B cell (primary cell): ENCODE measurements around the gene LRRC10. TPM values are rescaled to one million over a fixed set of nuclear protein-coding genes. Genes with fewer than 3 reads are reported as not detected.

Source experiments
- ATAC-seq: fragments of 200-7000 bp; cut with Tn5 transposase; one replicate; pipeline ENCODE4 v1.10.0; 2021; ENCODE audit warnings: low read depth, mild to moderate bottlenecking, moderate number of reproducible peaks, moderate library complexity
- CTCF ChIA-PET: fragments of 350-600 bp; sonication (Branson Sonifier 250); formaldehyde crosslinking; loops from one replicate; lab custom pipeline; 2021; ENCODE audit warnings: antibody characterized with exemption, inconsistent platforms; lab: Charles Lee
- POLR2A ChIA-PET: fragments of 350-600 bp; sonication (Branson Sonifier 250); formaldehyde crosslinking; loops from one replicate; lab custom pipeline; 2021; ENCODE audit warnings: antibody characterized with exemption; lab: Charles Lee
- DNase-seq: peaks from one replicate; pipeline ENCODE4 v3.0.0; 2013
- H2AFZ ChIP-seq: 2 replicates; pipeline ENCODE4 v1.6.1; 2012; ENCODE audit warnings: mild to moderate bottlenecking, low read depth, low read length; ENCODE audit not compliant: insufficient read depth, poor library complexity, severe bottlenecking
- H3K27ac ChIP-seq, 2 donors: 1 replicate in 1 of 2; 2 replicates in 1 of 2; pipeline ENCODE4 v1.5.1; 2012 to 2013; ENCODE audit warnings: low read length in 2 of 2, mild to moderate bottlenecking in 2 of 2, moderate library complexity in 1 of 2
- H3K27me3 ChIP-seq, 4 experiments: fragments of 200-600 bp in 1 of 4; sonication (generic) in 1 of 4; replicated peaks in 1 of 4; 1 replicate in 2 of 4; 2 replicates in 2 of 4; pipeline versions ENCODE4 v1.6.1 to v1.7.0; 2013 to 2016; ENCODE audit warnings: low read length in 3 of 4, mild to moderate bottlenecking in 2 of 4, mixed read lengths in 1 of 4, moderate library complexity in 1 of 4; ENCODE audit not compliant: insufficient read depth in 4 of 4, control insufficient read depth in 3 of 4; ENCODE audit errors: control extremely low read depth in 1 of 4
- H3K36me3 ChIP-seq, 2 experiments: replicated peaks in 1 of 2; 1 replicate in 1 of 2; 2 replicates in 1 of 2; pipeline versions ENCODE4 v1.6.1 to v1.7.1; 2013; ENCODE audit warnings: low read length in 1 of 2; ENCODE audit not compliant: insufficient read depth in 2 of 2, control insufficient read depth in 1 of 2; ENCODE audit errors: control extremely low read depth in 1 of 2, extremely low read depth in 1 of 2
- H3K4me1 ChIP-seq, 2 donors: fragments of 200-600 bp in 1 of 2; sonication (generic) in 1 of 2; 1 replicate in 1 of 2; 2 replicates in 1 of 2; pipeline versions ENCODE4 v1.5.1 to v1.6.1; 2013 to 2017; ENCODE audit warnings: low read length in 2 of 2; ENCODE audit not compliant: control insufficient read depth in 2 of 2, insufficient read depth in 2 of 2
- H3K4me2 ChIP-seq: replicated peaks from 2 replicates; pipeline ENCODE3; 2012; ENCODE audit warnings: mild to moderate bottlenecking, low read depth, low read length; ENCODE audit not compliant: poor library complexity, severe bottlenecking
- H3K4me3 ChIP-seq, 5 experiments: fragments of 200-600 bp in 1 of 5; sonication (generic) in 1 of 5; 1 replicate in 3 of 5; 2 replicates in 2 of 5; pipeline versions ENCODE4 v1.5.1 to v1.7.0; 2011 to 2016; ENCODE audit warnings: low read length in 4 of 5, mild to moderate bottlenecking in 4 of 5, low read depth in 2 of 5, control low read depth in 1 of 5, moderate library complexity in 1 of 5; ENCODE audit not compliant: insufficient read depth in 1 of 5; ENCODE audit errors: control extremely low read depth in 1 of 5, extremely low read depth in 1 of 5
- H3K79me2 ChIP-seq: fragments of 200-600 bp; sonication (generic); one replicate; pipeline ENCODE4 v1.6.0; 2016; ENCODE audit warnings: low read length; ENCODE audit not compliant: control insufficient read depth, insufficient read depth
- H3K9ac ChIP-seq: fragments of 200-600 bp; sonication (generic); 2 replicates; pipeline ENCODE4 v1.6.1; 2017; ENCODE audit warnings: mild to moderate bottlenecking, low read length, moderate library complexity
- H3K9me3 ChIP-seq, 3 donors: one replicate each; pipeline versions ENCODE4 v1.6.1 to v1.7.1; 2013; ENCODE audit warnings: low read length in 2 of 3; ENCODE audit not compliant: control insufficient read depth in 2 of 3, insufficient read depth in 1 of 3; ENCODE audit errors: control extremely low read depth in 1 of 3
- H4K20me1 ChIP-seq: 2 replicates; pipeline ENCODE4 v1.6.0; 2012; ENCODE audit warnings: mild to moderate bottlenecking, low read length; ENCODE audit not compliant: insufficient read depth, control insufficient read depth, poor library complexity, severe bottlenecking
- H3K27ac Mint-ChIP-seq: one replicate; pipeline ENCODE4 v1.8.0; 2021; ENCODE audit warnings: mixed read lengths
- H3K27me3 Mint-ChIP-seq: one replicate; pipeline ENCODE4 v1.8.0; 2021; ENCODE audit warnings: mixed read lengths
- H3K4me1 Mint-ChIP-seq: one replicate; pipeline ENCODE4 v1.8.0; 2021; ENCODE audit warnings: mixed read lengths
- H3K4me3 Mint-ChIP-seq: one replicate; pipeline ENCODE4 v1.8.0; 2021; ENCODE audit warnings: mixed read lengths
- H3K9me3 Mint-ChIP-seq: one replicate; pipeline ENCODE4 v1.8.0; 2022; ENCODE audit warnings: mixed read lengths; ENCODE audit not compliant: insufficient read depth
- EZH2 ChIP-seq: IDR thresholded peaks from 2 replicates; pipeline ENCODE4 v1.6.1; 2012; ENCODE audit warnings: borderline replicate concordance, low read depth, mild to moderate bottlenecking, moderate library complexity, low read length; ENCODE audit not compliant: insufficient read depth, poor library complexity, severe bottlenecking
- WGBS: methylation state at CpG from one replicate; pipeline ENCODE4 v1.1.5; 2013; ENCODE audit warnings: missing lambda C conversion rate; ENCODE audit not compliant: insufficient coverage; 5-methylcytosine and 5-hydroxymethylcytosine counted together
- intact Hi-C: fragments of 100-400 bp; cut with micrococcal nuclease; formaldehyde crosslinking; loops from one replicate; pipeline ENCODE4 v1.10.0; 2022
- polyA plus RNA-seq: library from polyadenylated mRNA; depleted of rRNA; stranded (reverse); fragments of >200 nt; gene quantifications from 2 replicates; pipeline ENCODE4 v1.2.3, GENCODE V29; 2012
- total RNA-seq, 2 donors: library from RNA; stranded (reverse); fragments of 120-200 nt in 1 of 2; gene quantifications; 1 replicate in 1 of 2; 2 replicates in 1 of 2; pipeline versions ENCODE4 v1.2.3 to v1.2.4, GENCODE V29; 2013 to 2022
- TF ChIP-seq, protein P1 (sequence below): fragments of 200-600 bp; IDR thresholded peaks from one replicate; pipeline ENCODE4 v1.8.0; 2022; ENCODE audit warnings: antibody characterized with exemption, mild to moderate bottlenecking

The LRRC10 gene
- total and polyA plus RNA-seq, 2 donors (not counting 1 experiment from before 2014, with no cell fraction given): not detected

DNA sequence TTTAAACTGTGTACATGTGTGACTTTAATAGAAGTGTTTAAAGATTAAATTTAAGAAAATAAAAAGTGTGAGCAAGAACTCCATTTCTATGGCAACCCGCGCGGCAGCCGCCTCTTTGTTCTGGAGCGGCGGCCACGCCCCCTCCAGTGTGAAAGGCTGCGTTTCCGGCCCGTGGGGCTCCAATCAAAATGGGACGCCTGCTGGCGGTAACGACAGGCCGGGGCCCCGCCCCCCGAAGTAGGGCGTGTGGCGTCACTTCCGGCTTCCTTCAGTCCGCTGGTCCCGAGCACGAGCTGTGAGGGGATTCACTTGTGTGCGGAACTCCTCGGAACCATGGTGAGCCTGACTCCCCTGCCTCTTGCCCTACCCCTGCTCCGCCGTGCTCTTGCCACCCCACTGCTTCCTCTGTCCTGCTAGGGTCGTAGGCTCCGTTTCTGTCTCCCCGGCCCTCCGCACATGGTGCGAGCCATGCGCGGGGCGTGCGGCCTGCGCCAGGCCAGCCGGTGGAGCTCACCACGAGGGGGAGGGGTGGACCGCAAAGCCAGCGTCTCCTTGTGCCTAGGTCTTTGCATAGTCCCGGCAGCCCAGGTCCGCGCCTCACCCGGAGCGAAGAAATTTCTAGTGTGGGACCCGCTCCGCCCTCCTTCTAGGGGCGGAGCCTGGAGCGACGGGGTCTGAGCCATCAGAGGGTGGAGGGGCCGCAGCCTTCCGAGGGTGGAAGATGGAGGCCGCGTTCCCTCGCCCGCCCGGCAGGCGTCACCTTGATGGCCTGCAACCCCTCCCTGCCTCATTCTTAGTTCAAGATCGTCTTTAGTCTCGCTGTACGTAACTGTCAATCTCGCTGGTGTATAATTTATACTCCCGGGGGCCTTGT is 25.3 kb downstream of the LRRC10 start, which contains the start of gene CCT2:
Gene CCT2 (plus strand): TSS at position 271 of the 874 bp plus-strand sequence. CDS start 63 bp downstream, at position 334.
- intact Hi-C loops: loop anchor here (1.0 to 5.0 kb wide), 10 partner anchors 14 to 1253 kb away; partner anchors contain the start of genes CNOT2, CPM, CPSF6 and FRS2
- peak within 1 kb of the TSS; percentile 90 for H3K4me2 ChIP-seq
- DNase-seq: peak; percentile 98
- peaks cover 30% of the 10 kb centered on the region for H3K79me2 ChIP-seq
- Mint-ChIP-seq H3K27me3 (no peaks in the 10 kb centered on the region), H3K27ac (peak within 1 kb of the TSS; percentile 96), H3K9me3 (no peaks in the 10 kb centered on the region), H3K4me3 (peak within 1 kb of the TSS; percentile 97), H3K4me1 (peaks cover 12% of the 10 kb centered on the region)
- H3K9me3 ChIP-seq: no peaks in the 10 kb centered on the region
- peaks cover 19 to 38% of the 10 kb centered on the region in 2 experiments for H3K36me3 ChIP-seq
- peak; percentile 93 for ATAC-seq
- H3K9ac ChIP-seq: peak within 1 kb of the TSS; percentile 98
- H4K20me1 ChIP-seq: peaks cover 22% of the 10 kb centered on the region
- H3K4me3 ChIP-seq: peak within 1 kb of the TSS; percentile 83 to 96 (median 90)
- H2AFZ ChIP-seq: peak within 1 kb of the TSS; percentile 94
- ChIA-PET CTCF (interaction anchor here (0.6 to 3.0 kb wide), 4 partner anchors 15 to 228 kb away, joined by 3 to 19 read pairs (median 4); partner anchors contain the start of gene FRS2), POLR2A (interaction anchor here (0.5 to 0.6 kb wide), 2 partner anchors 108 to 1077 kb away, joined by 5 to 6 read pairs; no protein-coding TSS in a partner anchor)
- peak within 1 kb of the TSS; percentile 91 to 97 for H3K27ac ChIP-seq
- peaks cover 6 to 11% of the 10 kb centered on the region in 2 donors for H3K4me1 ChIP-seq
- H3K27me3 ChIP-seq: no peaks in the 10 kb centered on the region
- WGBS: under 1% methylated on average over 58 of the region's 63 CpGs
- TF ChIP-seq EZH2: no peak
- TF ChIP-seq, protein P1, sequence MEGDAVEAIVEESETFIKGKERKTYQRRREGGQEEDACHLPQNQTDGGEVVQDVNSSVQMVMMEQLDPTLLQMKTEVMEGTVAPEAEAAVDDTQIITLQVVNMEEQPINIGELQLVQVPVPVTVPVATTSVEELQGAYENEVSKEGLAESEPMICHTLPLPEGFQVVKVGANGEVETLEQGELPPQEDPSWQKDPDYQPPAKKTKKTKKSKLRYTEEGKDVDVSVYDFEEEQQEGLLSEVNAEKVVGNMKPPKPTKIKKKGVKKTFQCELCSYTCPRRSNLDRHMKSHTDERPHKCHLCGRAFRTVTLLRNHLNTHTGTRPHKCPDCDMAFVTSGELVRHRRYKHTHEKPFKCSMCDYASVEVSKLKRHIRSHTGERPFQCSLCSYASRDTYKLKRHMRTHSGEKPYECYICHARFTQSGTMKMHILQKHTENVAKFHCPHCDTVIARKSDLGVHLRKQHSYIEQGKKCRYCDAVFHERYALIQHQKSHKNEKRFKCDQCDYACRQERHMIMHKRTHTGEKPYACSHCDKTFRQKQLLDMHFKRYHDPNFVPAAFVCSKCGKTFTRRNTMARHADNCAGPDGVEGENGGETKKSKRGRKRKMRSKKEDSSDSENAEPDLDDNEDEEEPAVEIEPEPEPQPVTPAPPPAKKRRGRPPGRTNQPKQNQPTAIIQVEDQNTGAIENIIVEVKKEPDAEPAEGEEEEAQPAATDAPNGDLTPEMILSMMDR: peak; percentile 60
